K562 (cell line): ENCODE data around the gene SHANK1. TPM values are rescaled to one million over a fixed set of nuclear protein-coding genes. Genes with fewer than 3 reads are reported as not detected.

Source experiments
- ATAC-seq: fragments of 200-7000 bp; cut with Tn5 transposase; 3 replicates; pipeline ENCODE4 v1.9.1; 2020; ENCODE audit warnings: moderate library complexity
- BruUV-seq: library from RNA; stranded (reverse); fragments of 400-500 nt; replicated peaks from 2 replicates; lab custom pipeline; 2021; lab: Mats Ljungman, UMichigan
- CTCF ChIA-PET: fragments of 300-600 bp; formaldehyde crosslinking; extraction: SDS; loops from one replicate; lab custom pipeline; 2021; ENCODE audit warnings: low intra/inter-chr PET ratio; lab: Yijun Ruan, JAX
- POLR2A ChIA-PET: fragments of 300-600, 350-650 bp; sonication (Branson Sonifier 250); formaldehyde crosslinking; extraction: SDS; loops from one replicate; lab custom pipeline; 2021; ENCODE audit warnings: antibody characterized with exemption, inconsistent platforms; lab: Yijun Ruan, JAX
- DNase-seq, 4 experiments: peaks; one replicate each; pipeline versions ENCODE4 v3.0.0 to v3.0.0-alpha.2; 2011 to 2018; ENCODE audit warnings: low spot score in 3 of 4, mixed read lengths in 3 of 4; ENCODE audit errors: extremely low read depth in 1 of 4
- FAIRE-seq: peaks from 2 replicates; lab custom pipeline; 2011; peaks lifted over from hg19 to GRCh38; lab: Jason Lieb, UNC
- H2AFZ ChIP-seq: 2 replicates; pipeline ENCODE4 v1.6.0; 2011; ENCODE audit warnings: low read depth, low read length, control low read depth, inconsistent platforms
- H3K27ac ChIP-seq: fragments of 200-600 bp; 3 replicates; pipeline ENCODE4 v1.8.0; 2011; ENCODE audit warnings: low read depth, mild to moderate bottlenecking, control low read depth, inconsistent platforms, low read length, moderate library complexity, mixed read lengths; ENCODE audit errors: extremely low read depth
- H3K27me3 ChIP-seq, 2 experiments: fragments of 300-600 bp in 1 of 2; 2 replicates in 1 of 2; 3 replicates in 1 of 2; pipeline versions ENCODE4 v1.6.0 to v1.8.0; 2011; ENCODE audit warnings: inconsistent platforms in 2 of 2, low read length in 2 of 2, mild to moderate bottlenecking in 1 of 2, mixed read lengths in 1 of 2, moderate library complexity in 1 of 2; ENCODE audit not compliant: control insufficient read depth in 2 of 2, insufficient read depth in 2 of 2
- H3K36me3 ChIP-seq: fragments of 300-600 bp; 3 replicates; pipeline ENCODE4 v1.8.0; 2011; ENCODE audit warnings: mild to moderate bottlenecking, low read length, inconsistent platforms; ENCODE audit not compliant: control insufficient read depth, insufficient read depth
- H3K4me1 ChIP-seq, 2 experiments: fragments of 200-600 bp in 1 of 2; replicated peaks in 1 of 2; 2 replicates in 1 of 2; 3 replicates in 1 of 2; pipeline versions ENCODE4 v1.5.1 to v1.8.0; 2011; ENCODE audit warnings: inconsistent platforms in 2 of 2, low read length in 2 of 2, mild to moderate bottlenecking in 1 of 2, mixed read lengths in 1 of 2, moderate library complexity in 1 of 2; ENCODE audit not compliant: control insufficient read depth in 2 of 2, insufficient read depth in 2 of 2
- H3K4me2 ChIP-seq: 2 replicates; pipeline ENCODE4 v1.6.1; 2011; ENCODE audit warnings: low read length, control low read depth, inconsistent platforms, mixed read lengths; ENCODE audit not compliant: insufficient read depth
- H3K4me3 ChIP-seq: fragments of 200-600 bp; sonication (generic), shearing (Covaris generic); 2 replicates; pipeline ENCODE4 v1.5.1; 2016; ENCODE audit warnings: control low read depth, inconsistent platforms
- H3K79me2 ChIP-seq: fragments of 200-600 bp; 3 replicates; pipeline ENCODE4 v1.8.0; 2011; ENCODE audit warnings: low read length, inconsistent platforms; ENCODE audit not compliant: control insufficient read depth, insufficient read depth
- H3K9ac ChIP-seq, 2 experiments: 2 replicates each; pipeline versions ENCODE4 v1.6.0 to v1.6.1; 2011; ENCODE audit warnings: low read depth in 2 of 2, low read length in 2 of 2, control low read depth in 1 of 2, inconsistent platforms in 1 of 2, mild to moderate bottlenecking in 1 of 2, mixed read lengths in 1 of 2; ENCODE audit not compliant: insufficient read depth in 1 of 2
- H3K9me1 ChIP-seq: one replicate; pipeline ENCODE4 v1.6.0; 2011; ENCODE audit warnings: inconsistent platforms, mild to moderate bottlenecking, low read length, moderate library complexity; ENCODE audit not compliant: control insufficient read depth, insufficient read depth
- H3K9me3 ChIP-seq: replicated peaks from 2 replicates; pipeline ENCODE4 v1.5.1; 2011; ENCODE audit warnings: low read depth, low read length, inconsistent platforms; ENCODE audit not compliant: control insufficient read depth, insufficient read depth
- H4K20me1 ChIP-seq: replicated peaks from 2 replicates; pipeline ENCODE4 v1.6.1; 2011; ENCODE audit warnings: low read length, inconsistent platforms, mixed read lengths; ENCODE audit not compliant: control insufficient read depth, insufficient read depth
- BHLHE40 ChIP-seq: IDR thresholded peaks from 2 replicates; pipeline ENCODE4 v1.6.1; 2011; ENCODE audit warnings: low read length, improper control_type of control experiment
- EP400 ChIP-seq: fragments of 450-650 bp; IDR thresholded peaks from 2 replicates; pipeline ENCODE4 v1.6.1; 2017; ENCODE audit warnings: antibody characterized with exemption, mild to moderate bottlenecking, moderate library complexity
- FOXJ3 ChIP-seq: sonication (generic); formaldehyde crosslinking; IDR thresholded peaks from 2 replicates; pipeline ENCODE4 v1.4.0; 2020; ENCODE audit warnings: mild to moderate bottlenecking, missing genetic modification reagents
- JUND ChIP-seq, 2 experiments: IDR thresholded peaks; 2 replicates in 1 of 2; 3 replicates in 1 of 2; pipeline ENCODE4 v1.6.1; 2011; ENCODE audit warnings: borderline replicate concordance in 2 of 2, low read depth in 2 of 2, low read length in 2 of 2, improper control_type of control experiment in 1 of 2, missing biosample characterization in 1 of 2, missing genetic modification characterization in 1 of 2, missing genetic modification reagents in 1 of 2
- KDM4B ChIP-seq, 2 experiments: fragments of 450-650 bp in 1 of 2; sonication (generic) in 1 of 2; IDR thresholded peaks; 2 replicates each; pipeline ENCODE4 v1.6.1; 2016 to 2017; ENCODE audit warnings: borderline replicate concordance in 2 of 2, antibody characterized with exemption in 1 of 2, low read depth in 1 of 2, mild to moderate bottlenecking in 1 of 2
- MEF2D ChIP-seq: conservative IDR thresholded peaks from 2 replicates; pipeline ENCODE4 v1.6.1; 2016; ENCODE audit warnings: low read depth, missing genetic modification characterization, missing compliant biosample characterization
- MITF ChIP-seq: IDR thresholded peaks from 2 replicates; pipeline ENCODE4 v1.6.1; 2014; ENCODE audit warnings: antibody characterized with exemption
- NFIX ChIP-seq: fragments of 250-450 bp; sonication (Bioruptor Pico); IDR thresholded peaks from 2 replicates; pipeline ENCODE4 v1.4.0; 2020; ENCODE audit warnings: low read depth, mild to moderate bottlenecking, moderate library complexity
- SFPQ ChIP-seq: fragments of 200-400 bp; formaldehyde crosslinking; IDR thresholded peaks from 2 replicates; pipeline ENCODE4 v1.6.1; 2017; ENCODE audit warnings: mild to moderate bottlenecking, low read depth, low read length, moderate library complexity
- SRSF9 ChIP-seq: fragments of 200-400 bp; formaldehyde crosslinking; IDR thresholded peaks from 2 replicates; pipeline ENCODE4 v1.6.1; 2017; ENCODE audit warnings: low read depth, low read length, borderline replicate concordance
- TAF7 ChIP-seq: fragments of 450-650 bp; IDR thresholded peaks from 2 replicates; pipeline ENCODE4 v1.6.1; 2016; ENCODE audit warnings: missing genetic modification characterization, missing compliant biosample characterization
- TEAD2 ChIP-seq: fragments of 450-650 bp; IDR thresholded peaks from 2 replicates; pipeline ENCODE4 v1.6.1; 2016; ENCODE audit warnings: missing genetic modification characterization, control low read depth, missing compliant biosample characterization
- VEZF1 ChIP-seq: fragments of 200-800 bp; sonication (Bioruptor generic); IDR thresholded peaks from 2 replicates; pipeline ENCODE4 v1.6.1; 2017; ENCODE audit warnings: missing genetic modification characterization, missing compliant biosample characterization
- ZSCAN29 ChIP-seq: fragments of 450-650 bp; IDR thresholded peaks from 2 replicates; pipeline ENCODE4 v1.6.1; 2017
- WGBS: fragments of 100-300 bp; shearing (Covaris generic); methylation state at CpG from one replicate; pipeline ENCODE4 v1.1.6; 2016; ENCODE audit warnings: low coverage, mixed read lengths; ENCODE audit not compliant: insufficient coverage; ENCODE audit errors: missing lambda C conversion rate; 5-methylcytosine and 5-hydroxymethylcytosine counted together
- in situ Hi-C: fragments of 300-500 bp; cut with MboI; formaldehyde crosslinking; loops from 4 replicates; pipeline ENCODE4 v1.15.0; 2018; ENCODE audit warnings: inconsistent platforms, mixed read lengths
- intact Hi-C: fragments of 100-400 bp; cut with micrococcal nuclease; formaldehyde crosslinking; loops from 2 replicates; pipeline ENCODE4 v1.14.2; 2022
- polyA plus RNA-seq, 8 experiments: library from polyadenylated mRNA; depleted of rRNA in 4 of 8; stranded (reverse) in 5 of 8; unstranded in 3 of 8; fragments of >200 nt; fragmentation: Nextera tagmentation in 2 of 8; fragmentation: Illumina TruSeq in 1 of 8; extraction: Ambion mirVana in 2 of 8; extraction: Trizol in 1 of 8; gene quantifications; 2 replicates each; pipeline versions ENCODE4 v1.2.1 to v1.2.3, GENCODE V29; 2011 to 2014; ENCODE audit warnings: inconsistent platforms in 1 of 8, missing spikeins in 1 of 8
- total RNA-seq, 7 experiments: library from RNA; depleted of rRNA in 6 of 7; stranded (reverse); fragments of >200 nt in 6 of 7; fragmentation: Illumina TruSeq in 2 of 7; extraction: Trizol in 2 of 7; gene quantifications; 2 replicates each; pipeline versions ENCODE4 v1.2.1 to v1.2.3, GENCODE V29; 2011 to 2021; ENCODE audit warnings: low replicate concordance in 1 of 7

Gene SHANK1
- total and polyA plus RNA-seq, 9 of the 15 experiments (the other 6 are each of a cell fraction or from before 2014, with no cell fraction given): 0.33 to 1.3 (median 0.55) TPM; not detected in 2

- Histone ChIP-seq H3K9ac (peak overlapping the region in 1 of 2 experiments; percentile 45; a peak in 1 of 4 replicates), H3K27me3 (peaks cover 9 to 49% of the 10 kb centered on the region in 2 experiments; a peak in 4 of 5 replicates), H3K27ac (no peak overlapping the region), H3K9me1 (no peaks in the 10 kb centered on the region), H3K4me1 (peaks cover 0 to 44% of the 10 kb centered on the region in 2 experiments; a peak in 4 of 5 replicates), H2AFZ (no peak overlapping the region), H3K9me3 (no peaks in the 10 kb centered on the region), H3K79me2 (no peaks in the 10 kb centered on the region), H3K4me2 (no peak overlapping the region), H4K20me1 (peaks cover 5% of the 10 kb centered on the region; the same call in 1 of the 2 replicates), H3K4me3 (no peak overlapping the region), H3K36me3 (no peaks in the 10 kb centered on the region)
- DNase-seq (peak in 2 of 4 experiments; percentile 42 to 43), FAIRE-seq (no peak), ATAC-seq (no peak)
- BruUV-seq: no TSS peak
- in situ Hi-C loops (no loop called here), intact Hi-C loops (no loop called here)
- POLR2A ChIA-PET: no interaction called here
- CTCF ChIA-PET: interaction anchor here (0.7 kb wide), 1 partner anchor 367 kb away, joined by 3 read pairs; no protein-coding TSS in a partner anchor
- 14% methylated on average over 20 of the region's 23 CpGs for WGBS
- TF ChIP-seq BHLHE40 (peak; percentile 21; the same call in 1 of the 2 replicates), VEZF1 (CRISPR knock-in tag) (peak; percentile 18; the same call in 1 of the 2 replicates), SRSF9 (no peak), TAF7 (tag) (no peak), EP400 (no peak), MITF (no peak), JUND (IDR thresholded peaks at IDR 0.05; ENCODE audit: borderline replicate concordance, low read depth, low read length) (no peak), JUND (tag; IDR thresholded peaks at IDR 0.05; ENCODE audit: borderline replicate concordance, low read depth, low read length) (no peak), NFIX (CRISPR knock-in tag) (no peak), TEAD2 (tag) (no peak), MEF2D (tag) (no peak), KDM4B (IDR thresholded peaks at IDR 0.05; ENCODE audit: borderline replicate concordance in 2 of 2, low read depth in 1 of 2) (no peak), ZSCAN29 (no peak), FOXJ3 (no peak), SFPQ (no peak)
Observed at GRCh38 chr19:50717026-50717723, 2.4 kb downstream of the SHANK1 start.
